ENCODE data around the gene CAND1.

- TF ChIP-seq, protein P1, sequence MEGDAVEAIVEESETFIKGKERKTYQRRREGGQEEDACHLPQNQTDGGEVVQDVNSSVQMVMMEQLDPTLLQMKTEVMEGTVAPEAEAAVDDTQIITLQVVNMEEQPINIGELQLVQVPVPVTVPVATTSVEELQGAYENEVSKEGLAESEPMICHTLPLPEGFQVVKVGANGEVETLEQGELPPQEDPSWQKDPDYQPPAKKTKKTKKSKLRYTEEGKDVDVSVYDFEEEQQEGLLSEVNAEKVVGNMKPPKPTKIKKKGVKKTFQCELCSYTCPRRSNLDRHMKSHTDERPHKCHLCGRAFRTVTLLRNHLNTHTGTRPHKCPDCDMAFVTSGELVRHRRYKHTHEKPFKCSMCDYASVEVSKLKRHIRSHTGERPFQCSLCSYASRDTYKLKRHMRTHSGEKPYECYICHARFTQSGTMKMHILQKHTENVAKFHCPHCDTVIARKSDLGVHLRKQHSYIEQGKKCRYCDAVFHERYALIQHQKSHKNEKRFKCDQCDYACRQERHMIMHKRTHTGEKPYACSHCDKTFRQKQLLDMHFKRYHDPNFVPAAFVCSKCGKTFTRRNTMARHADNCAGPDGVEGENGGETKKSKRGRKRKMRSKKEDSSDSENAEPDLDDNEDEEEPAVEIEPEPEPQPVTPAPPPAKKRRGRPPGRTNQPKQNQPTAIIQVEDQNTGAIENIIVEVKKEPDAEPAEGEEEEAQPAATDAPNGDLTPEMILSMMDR (IDR thresholded peaks at IDR 0.05 in 8 of 11, conservative IDR thresholded peaks at IDR 0.05 in 3 of 11) = no peak
- TF ChIP-seq POLR2A (IDR thresholded peaks at IDR 0.05) = no peak
Measured at GRCh38 chr12:67322580-67322979, 53.4 kb downstream of the CAND1 start.

Data from spleen (tissue), 7 donors.